H1 (cell line): ENCODE data around the gene GSG1L. TPM values are rescaled to one million over a fixed set of nuclear protein-coding genes. Genes with fewer than 3 reads are reported as not detected.

Experiments
- CTCF ChIA-PET: fragments of 300-600 bp; sonication (Branson Sonifier 250); formaldehyde crosslinking; loops from one replicate; lab custom pipeline; 2021; ENCODE audit not compliant: partially characterized antibody; lab: Charles Lee
- POLR2A ChIA-PET: fragments of 300-600 bp; sonication (Branson Sonifier 250); formaldehyde crosslinking; loops from one replicate; lab custom pipeline; 2021; ENCODE audit warnings: inconsistent platforms; ENCODE audit not compliant: partially characterized antibody; lab: Charles Lee
- DNase-seq, 2 experiments: peaks; one replicate each; pipeline versions ENCODE4 v3.0.0 to v3.0.0-alpha.2; 2010 to 2022; ENCODE audit warnings: low spot score in 2 of 2, low read depth in 1 of 2, mixed read lengths in 1 of 2
- FAIRE-seq: peaks from 2 replicates; lab custom pipeline; 2011; peaks lifted over from hg19 to GRCh38; lab: Jason Lieb, UNC
- H2AFZ ChIP-seq: 2 replicates; pipeline ENCODE4 v1.8.1; 2012; ENCODE audit warnings: low read length, inconsistent platforms
- H2AK5ac ChIP-seq: 2 replicates; pipeline ENCODE4 v1.6.1; 2013; ENCODE audit warnings: low read depth, low read length
- H2BK120ac ChIP-seq: replicated peaks from 2 replicates; pipeline ENCODE3; 2013; ENCODE audit warnings: low read depth, low read length, inconsistent platforms
- H2BK12ac ChIP-seq: 2 replicates; pipeline ENCODE4 v1.6.1; 2013; ENCODE audit warnings: low read depth, low read length
- H2BK15ac ChIP-seq: 2 replicates; pipeline ENCODE4 v1.6.1; 2013; ENCODE audit warnings: low read length
- H2BK20ac ChIP-seq: 2 replicates; pipeline ENCODE4 v1.6.1; 2013; ENCODE audit warnings: low read length
- H2BK5ac ChIP-seq: 2 replicates; pipeline ENCODE4 v1.6.1; 2013; ENCODE audit warnings: low read depth, low read length
- H3K14ac ChIP-seq: 2 replicates; pipeline ENCODE4 v1.6.1; 2013; ENCODE audit warnings: inconsistent platforms; ENCODE audit not compliant: insufficient read length
- H3K18ac ChIP-seq: 2 replicates; pipeline ENCODE4 v1.6.1; 2013; ENCODE audit warnings: low read length; ENCODE audit errors: extremely low read depth
- H3K23ac ChIP-seq: 2 replicates; pipeline ENCODE4 v1.6.1; 2013; ENCODE audit warnings: inconsistent platforms; ENCODE audit not compliant: insufficient read length
- H3K23me2 ChIP-seq: 2 replicates; pipeline ENCODE4 v1.6.1; 2013; ENCODE audit warnings: low read depth, low read length
- H3K27ac ChIP-seq: 2 replicates; pipeline ENCODE4 v1.6.1; 2011; ENCODE audit warnings: low read depth, low read length, inconsistent platforms
- H3K27me3 ChIP-seq, 4 experiments: replicated peaks in 1 of 4; 1 replicate in 1 of 4; 2 replicates in 3 of 4; pipeline versions ENCODE4 v1.6.1 to v1.8.1; 2011 to 2013; ENCODE audit warnings: low read length in 3 of 4, mild to moderate bottlenecking in 3 of 4, inconsistent platforms in 2 of 4, mixed read lengths in 2 of 4, moderate library complexity in 1 of 4; ENCODE audit not compliant: control insufficient read depth in 3 of 4, insufficient read depth in 3 of 4; ENCODE audit errors: extremely low read depth in 1 of 4
- H3K36me3 ChIP-seq, 4 experiments: 2 replicates each; pipeline versions ENCODE4 v1.6.1 to v1.8.1; 2011 to 2013; ENCODE audit warnings: mild to moderate bottlenecking in 4 of 4, low read length in 3 of 4, moderate library complexity in 2 of 4, control low read depth in 1 of 4, inconsistent platforms in 1 of 4; ENCODE audit not compliant: insufficient read depth in 4 of 4, control insufficient read depth in 2 of 4
- H3K4ac ChIP-seq: replicated peaks from 2 replicates; pipeline ENCODE3; 2013; ENCODE audit warnings: low read length, low read depth, mixed read lengths, inconsistent platforms; ENCODE audit not compliant: insufficient read length
- H3K4me1 ChIP-seq, 4 experiments: replicated peaks in 1 of 4; 1 replicate in 1 of 4; 2 replicates in 3 of 4; pipeline versions ENCODE4 v1.6.1 to v1.8.1; 2011 to 2013; ENCODE audit warnings: low read length in 3 of 4, inconsistent platforms in 2 of 4, mixed read lengths in 1 of 4; ENCODE audit not compliant: insufficient read depth in 4 of 4, control insufficient read depth in 3 of 4
- H3K4me2 ChIP-seq, 2 experiments: 2 replicates each; pipeline versions ENCODE4 v1.6.1 to v1.8.1; 2011 to 2013; ENCODE audit warnings: low read depth in 2 of 2, low read length in 2 of 2, control low read depth in 1 of 2, inconsistent platforms in 1 of 2, mild to moderate bottlenecking in 1 of 2; ENCODE audit not compliant: insufficient read depth in 1 of 2
- H3K4me3 ChIP-seq, 4 experiments: fragments of 200-600, 300-600 bp in 1 of 4; sonication (generic), shearing (Covaris generic), sonication (Bioruptor Twin) in 1 of 4; 2 replicates each; pipeline versions ENCODE4 v1.5.1 to v1.8.1; 2011 to 2016; ENCODE audit warnings: low read length in 4 of 4, low read depth in 3 of 4, control low read depth in 2 of 4, inconsistent platforms in 2 of 4, mild to moderate bottlenecking in 2 of 4, mixed read lengths in 1 of 4, moderate library complexity in 1 of 4; ENCODE audit not compliant: insufficient read depth in 2 of 4; ENCODE audit errors: extremely low read depth in 1 of 4
- H3K56ac ChIP-seq: replicated peaks from 2 replicates; pipeline ENCODE3; 2013; ENCODE audit warnings: low read depth, mild to moderate bottlenecking, mixed read lengths, low read length, inconsistent platforms; ENCODE audit not compliant: insufficient read length
- H3K79me1 ChIP-seq: 2 replicates; pipeline ENCODE4 v1.6.1; 2013; ENCODE audit warnings: low read depth, low read length, control low read depth
- H3K79me2 ChIP-seq, 2 experiments: 2 replicates each; pipeline versions ENCODE4 v1.6.1 to v1.8.1; 2012 to 2013; ENCODE audit warnings: low read length in 2 of 2, mild to moderate bottlenecking in 2 of 2, inconsistent platforms in 1 of 2; ENCODE audit not compliant: insufficient read depth in 2 of 2, control insufficient read depth in 1 of 2
- H3K9ac ChIP-seq, 4 experiments: replicated peaks in 1 of 4; 1 replicate in 1 of 4; 2 replicates in 3 of 4; pipeline versions ENCODE4 v1.6.1 to v1.8.1; 2011 to 2013; ENCODE audit warnings: low read depth in 3 of 4, low read length in 3 of 4, control low read depth in 2 of 4, mild to moderate bottlenecking in 2 of 4, moderate library complexity in 2 of 4, inconsistent platforms in 1 of 4; ENCODE audit errors: extremely low read depth in 1 of 4
- H3K9me3 ChIP-seq, 2 experiments: 2 replicates each; pipeline versions ENCODE4 v1.6.1 to v1.8.1; 2012 to 2013; ENCODE audit warnings: mild to moderate bottlenecking in 2 of 2, moderate library complexity in 2 of 2, control low read depth in 1 of 2, inconsistent platforms in 1 of 2, low read depth in 1 of 2, low read length in 1 of 2, mixed read lengths in 1 of 2; ENCODE audit not compliant: insufficient read depth in 2 of 2
- H4K20me1 ChIP-seq, 2 experiments: replicated peaks in 1 of 2; 2 replicates each; pipeline versions ENCODE3 to v1.8.1; 2011 to 2013; ENCODE audit warnings: inconsistent platforms in 2 of 2, low read length in 2 of 2, mild to moderate bottlenecking in 1 of 2; ENCODE audit not compliant: insufficient read depth in 2 of 2, control insufficient read depth in 1 of 2
- H4K5ac ChIP-seq: 2 replicates; pipeline ENCODE4 v1.6.1; 2013; ENCODE audit warnings: low read length, low read depth, mixed read lengths, inconsistent platforms; ENCODE audit not compliant: insufficient read length
- H4K8ac ChIP-seq: 2 replicates; pipeline ENCODE4 v1.8.0; 2013; ENCODE audit warnings: mild to moderate bottlenecking, moderate library complexity, low read length, inconsistent platforms; ENCODE audit not compliant: insufficient read depth; ENCODE audit errors: extremely low read depth
- H4K91ac ChIP-seq: replicated peaks from 2 replicates; pipeline ENCODE3; 2013; ENCODE audit warnings: low read length, mixed read lengths, inconsistent platforms; ENCODE audit not compliant: insufficient read length
- BACH1 ChIP-seq: IDR thresholded peaks from 2 replicates; pipeline ENCODE4 v1.6.1; 2012; ENCODE audit warnings: low read length, improper control_type of control experiment
- NRF1 ChIP-seq: IDR thresholded peaks from 2 replicates; pipeline ENCODE4 v1.6.1; 2011; ENCODE audit warnings: mild to moderate bottlenecking, low read depth, low read length, improper control_type of control experiment
- PHF8 ChIP-seq: fragments of 200-600 bp; sonication (generic); conservative IDR thresholded peaks from 2 replicates; pipeline ENCODE4 v1.7.1; 2012; ENCODE audit warnings: low read depth, mild to moderate bottlenecking, inconsistent platforms, low read length, moderate library complexity
- RNF2 ChIP-seq: fragments of 200-900, 300-1000 bp; sonication (generic); IDR thresholded peaks from 2 replicates; pipeline ENCODE4 v1.7.1; 2016; ENCODE audit warnings: borderline replicate concordance, low read depth, mild to moderate bottlenecking, antibody characterized with exemption, low read length; ENCODE audit not compliant: poor library complexity, severe bottlenecking; ENCODE audit errors: missing control alignments
- SAP30 ChIP-seq: fragments of 300-600 bp; sonication (generic); IDR thresholded peaks from 2 replicates; pipeline ENCODE4 v1.7.1; 2012; ENCODE audit warnings: low read length, moderate library complexity, mild to moderate bottlenecking, inconsistent platforms; ENCODE audit not compliant: insufficient read depth, insufficient replicate concordance
- TAF1 ChIP-seq: IDR thresholded peaks from 2 replicates; pipeline ENCODE4 v1.6.1; 2011; ENCODE audit warnings: mild to moderate bottlenecking, low read depth, low read length
- TCF12 ChIP-seq: IDR thresholded peaks from 2 replicates; pipeline ENCODE4 v1.6.1; 2011; ENCODE audit warnings: low read depth, mild to moderate bottlenecking, low read length
- TEAD4 ChIP-seq: IDR thresholded peaks from 2 replicates; pipeline ENCODE4 v1.6.1; 2012; ENCODE audit warnings: low read depth, low read length, inconsistent platforms, mixed read lengths
- ZNF274 ChIP-seq: IDR thresholded peaks from 2 replicates; pipeline ENCODE4 v1.7.0; 2012; ENCODE audit warnings: low read length, borderline replicate concordance; ENCODE audit errors: extremely low read depth
- WGBS, 2 experiments: shearing (Covaris generic) in 1 of 2; methylation state at CpG; one replicate each; pipeline versions ENCODE4 v1.1.6 to v1.1.7; 2013 to 2015; ENCODE audit warnings: low lambda C conversion rate in 2 of 2, mixed read lengths in 2 of 2, inconsistent platforms in 1 of 2, low coverage in 1 of 2, missing lambda C conversion rate in 1 of 2; ENCODE audit not compliant: insufficient replicate concordance in 2 of 2, insufficient coverage in 1 of 2, insufficient read length in 1 of 2; ENCODE audit errors: extremely low coverage in 1 of 2, missing lambda C conversion rate in 1 of 2; 5-methylcytosine and 5-hydroxymethylcytosine counted together
- polyA plus RNA-seq, 7 experiments: library from polyadenylated mRNA; depleted of rRNA in 3 of 7; stranded (reverse) in 5 of 7; unstranded in 2 of 7; fragments of >200 nt in 5 of 7; fragments of 200-250 nt in 2 of 7; gene quantifications; 1 replicate in 5 of 7; 2 replicates in 1 of 7; 4 replicates in 1 of 7; pipeline versions ENCODE4 v1.2.1 to v1.2.3, GENCODE V29; 2011 to 2013; ENCODE audit warnings: missing spikeins in 2 of 7, mixed read lengths in 2 of 7
- total RNA-seq: library from RNA; stranded (reverse); fragmentation: NEBNext Ultra II Directional; extraction: Animal tissue kit (Norgen Biotek cat#: 25700); gene quantifications from 2 replicates; pipeline ENCODE4 v1.2.1, GENCODE V29; 2021

Gene GSG1L
- total and polyA plus RNA-seq, 2 of the 8 experiments (the other 6 are each of a cell fraction or from before 2014, with no cell fraction given) = 0.71 to 1.1 TPM

DNA sequence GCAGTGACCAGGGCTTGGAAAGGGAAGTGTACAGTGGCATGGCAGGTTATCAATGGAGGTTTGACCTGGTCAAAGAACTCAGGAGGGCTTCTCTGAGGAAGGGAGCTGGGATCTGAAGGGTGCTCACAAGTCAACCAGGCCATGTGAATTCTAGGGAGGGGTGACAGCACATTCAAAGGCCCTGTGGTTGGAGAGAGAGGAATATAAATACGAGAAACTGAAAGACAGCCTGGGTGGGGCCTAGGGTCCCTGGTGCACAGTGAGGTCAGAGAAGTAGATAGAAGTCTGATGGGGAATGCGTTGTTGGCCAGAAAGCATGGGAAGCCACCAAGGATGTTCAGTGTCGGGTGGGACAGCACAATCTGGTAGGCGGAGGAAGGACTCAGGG is 302.7 kb downstream of the GSG1L start:
- H3K23ac ChIP-seq = no peak overlapping the region
- peaks cover 4 to 8% of the 10 kb centered on the region in 2 experiments; a peak in 3 of 4 replicates for H3K9me3 ChIP-seq
- no peak overlapping the region for H3K14ac ChIP-seq
- H3K27ac ChIP-seq = no peak overlapping the region
- no peak overlapping the region for H2AFZ ChIP-seq
- no peaks in the 10 kb centered on the region for H3K79me1 ChIP-seq
- peaks cover 0 to 3% (median 1%) of the 10 kb centered on the region in 4 experiments; a peak in 2 of 7 replicates for H3K4me1 ChIP-seq
- H2BK15ac ChIP-seq = no peak overlapping the region
- no peak overlapping the region for H3K4me2 ChIP-seq
- peaks cover 0 to 2% of the 10 kb centered on the region in 2 experiments for H4K20me1 ChIP-seq
- CTCF ChIA-PET = interaction anchor here (0.6 to 3.4 kb wide), 8 partner anchors 11 to 835 kb away, joined by 3 to 14 read pairs (median 4); no protein-coding TSS in a partner anchor
- H3K4ac ChIP-seq = no peak overlapping the region
- no peaks in the 10 kb centered on the region for H3K27me3 ChIP-seq
- no peak overlapping the region for H4K8ac ChIP-seq
- no peak overlapping the region; the same call in 1 of the 2 replicates for H2BK12ac ChIP-seq
- no peak overlapping the region for H4K5ac ChIP-seq
- FAIRE-seq (no peak), DNase-seq (no peak)
- no peak overlapping the region for H2AK5ac ChIP-seq
- H4K91ac ChIP-seq = no peak overlapping the region
- H3K56ac ChIP-seq = no peak overlapping the region
- H2BK5ac ChIP-seq = no peak overlapping the region
- no peak overlapping the region for H3K9ac ChIP-seq
- no peak overlapping the region for H3K18ac ChIP-seq
- no peak overlapping the region for H3K4me3 ChIP-seq
- H3K23me2 ChIP-seq = no peaks in the 10 kb centered on the region
- H2BK120ac ChIP-seq = no peak overlapping the region
- POLR2A ChIA-PET = no interaction called here
- no peak overlapping the region for H2BK20ac ChIP-seq
- H3K79me2 ChIP-seq = no peaks in the 10 kb centered on the region
- WGBS, 2 experiments = 77% methylated on average over 4 of the region's 4 CpGs; no CpG with 5 or more reads in 1 of the 2 experiments
- H3K36me3 ChIP-seq = peaks cover 0 to 7% (median 0%) of the 10 kb centered on the region in 4 experiments; a peak in 2 of 8 replicates
- TF ChIP-seq TEAD4 (no peak), TAF1 (no peak), BACH1 (no peak), ZNF274 (no peak), PHF8 (no peak), SAP30 (no peak), RNF2 (no peak), NRF1 (no peak), TCF12 (no peak)
